OCI-LY7 (cell line): ENCODE measurements around the gene GLB1L3.

Experiments used
- EZH2phosphoT487 ChIP-seq: fragments of 200-600 bp; sonication (generic); IDR thresholded peaks from 2 replicates; pipeline ENCODE4 v1.6.1; 2018; ENCODE audit warnings: low read depth, borderline replicate concordance, mild to moderate bottlenecking, mixed run types, antibody characterized with exemption, low read length, moderate library complexity, mixed read lengths
- TF ChIP-seq, protein P1 (sequence below): fragments of 200-600 bp; sonication (generic); conservative IDR thresholded peaks from 2 replicates; pipeline ENCODE4 v1.5.1; 2014; ENCODE audit warnings: mild to moderate bottlenecking, antibody characterized with exemption, low read length, moderate library complexity, mixed read lengths

DNA sequence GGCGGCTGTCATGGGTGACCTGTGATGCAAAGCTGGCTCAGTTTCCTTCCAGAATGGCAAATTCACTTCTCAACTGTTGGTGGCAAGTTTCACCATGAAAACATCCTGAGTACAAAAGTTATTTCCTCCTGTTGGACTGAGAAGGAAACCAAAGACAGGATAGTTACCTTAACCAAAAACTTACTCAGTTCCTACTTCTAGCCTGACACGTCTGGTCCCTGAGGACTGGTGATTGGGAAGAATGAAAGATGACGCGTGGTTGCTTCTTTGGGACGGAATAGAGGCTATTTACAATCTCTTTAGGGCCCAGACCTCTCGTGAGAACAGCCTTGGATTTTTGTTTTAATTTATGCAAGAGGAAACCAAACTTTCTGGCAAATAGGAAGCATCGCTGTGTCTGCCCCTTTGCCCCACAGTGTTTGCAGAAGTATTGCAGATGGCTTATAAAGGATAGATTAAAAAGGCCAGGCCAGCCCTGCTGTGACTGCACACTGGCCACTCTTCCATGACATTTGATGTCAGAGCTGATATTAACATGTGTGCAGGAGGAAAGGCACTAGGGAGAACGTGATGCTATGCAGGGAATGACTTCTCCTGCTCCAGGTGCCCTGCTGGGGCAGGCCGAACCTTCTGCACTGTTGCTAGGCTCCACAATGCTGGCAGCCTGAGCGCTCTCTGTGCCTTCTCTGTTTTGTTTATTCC lies 44.1 kb upstream of the GLB1L3 start:
- TF ChIP-seq, protein P1, sequence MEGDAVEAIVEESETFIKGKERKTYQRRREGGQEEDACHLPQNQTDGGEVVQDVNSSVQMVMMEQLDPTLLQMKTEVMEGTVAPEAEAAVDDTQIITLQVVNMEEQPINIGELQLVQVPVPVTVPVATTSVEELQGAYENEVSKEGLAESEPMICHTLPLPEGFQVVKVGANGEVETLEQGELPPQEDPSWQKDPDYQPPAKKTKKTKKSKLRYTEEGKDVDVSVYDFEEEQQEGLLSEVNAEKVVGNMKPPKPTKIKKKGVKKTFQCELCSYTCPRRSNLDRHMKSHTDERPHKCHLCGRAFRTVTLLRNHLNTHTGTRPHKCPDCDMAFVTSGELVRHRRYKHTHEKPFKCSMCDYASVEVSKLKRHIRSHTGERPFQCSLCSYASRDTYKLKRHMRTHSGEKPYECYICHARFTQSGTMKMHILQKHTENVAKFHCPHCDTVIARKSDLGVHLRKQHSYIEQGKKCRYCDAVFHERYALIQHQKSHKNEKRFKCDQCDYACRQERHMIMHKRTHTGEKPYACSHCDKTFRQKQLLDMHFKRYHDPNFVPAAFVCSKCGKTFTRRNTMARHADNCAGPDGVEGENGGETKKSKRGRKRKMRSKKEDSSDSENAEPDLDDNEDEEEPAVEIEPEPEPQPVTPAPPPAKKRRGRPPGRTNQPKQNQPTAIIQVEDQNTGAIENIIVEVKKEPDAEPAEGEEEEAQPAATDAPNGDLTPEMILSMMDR, result no peak
- TF ChIP-seq EZH2phosphoT487, result no peak
